GM12875 (cell line): Measurements from ENCODE around the gene PHYHIPL.

Experiments
- H3K4me3 ChIP-seq: one replicate; pipeline ENCODE4 v1.5.1; 2011; ENCODE audit warnings: low read depth, low read length, control low read depth
- TF ChIP-seq, protein P1 (sequence below): IDR thresholded peaks from 2 replicates; pipeline ENCODE4 v1.5.1; 2011; ENCODE audit warnings: low read depth, mild to moderate bottlenecking, control low read depth, inconsistent platforms, low read length, moderate library complexity, borderline replicate concordance; ENCODE audit not compliant: insufficient read depth

The PHYHIPL gene

DNA sequence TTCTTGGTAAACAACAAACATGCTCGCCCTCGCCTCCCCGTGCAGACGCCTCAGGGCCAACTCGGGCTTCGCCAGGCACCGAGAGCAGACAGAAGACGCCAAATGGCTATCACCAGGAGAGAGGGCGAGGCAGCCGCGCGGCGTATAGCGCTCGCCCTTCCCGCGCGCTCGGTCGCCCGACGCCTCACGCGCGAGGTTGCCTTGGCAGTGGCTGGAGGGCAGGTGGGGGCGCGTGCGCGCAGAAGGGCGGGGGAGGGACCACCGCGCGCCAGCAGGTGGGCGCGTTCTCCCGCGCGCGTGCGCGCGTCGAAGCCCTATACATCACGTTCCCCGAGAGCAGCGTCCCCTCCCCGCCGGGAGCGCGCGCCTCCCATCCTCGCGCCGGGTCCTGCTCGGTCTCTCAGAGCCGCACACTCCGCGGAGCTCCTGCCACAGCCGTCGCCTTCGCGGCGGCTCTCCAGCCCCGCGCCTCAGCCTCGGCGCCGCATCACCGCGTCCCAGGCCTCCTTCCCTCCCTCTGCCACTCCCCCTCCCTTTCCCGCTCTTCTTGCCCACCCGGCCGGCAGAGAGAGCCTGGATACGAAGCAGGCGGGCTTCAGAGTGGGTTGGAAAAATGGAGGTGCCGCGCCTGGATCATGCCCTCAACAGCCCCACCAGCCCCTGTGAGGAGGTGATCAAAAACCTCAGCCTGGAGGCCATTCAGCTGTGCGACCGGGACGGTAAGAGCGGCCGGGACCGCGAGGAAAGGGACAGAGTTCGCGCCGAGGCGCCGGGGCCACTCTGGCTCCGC, at the start of gene PHYHIPL:
TSS of gene PHYHIPL (plus strand) at position 403 of the 790 bp plus-strand sequence. CDS start at position 614, 211 bp downstream.
- H3K4me3 ChIP-seq: no peak within 1 kb of the TSS
- TF ChIP-seq, protein P1, sequence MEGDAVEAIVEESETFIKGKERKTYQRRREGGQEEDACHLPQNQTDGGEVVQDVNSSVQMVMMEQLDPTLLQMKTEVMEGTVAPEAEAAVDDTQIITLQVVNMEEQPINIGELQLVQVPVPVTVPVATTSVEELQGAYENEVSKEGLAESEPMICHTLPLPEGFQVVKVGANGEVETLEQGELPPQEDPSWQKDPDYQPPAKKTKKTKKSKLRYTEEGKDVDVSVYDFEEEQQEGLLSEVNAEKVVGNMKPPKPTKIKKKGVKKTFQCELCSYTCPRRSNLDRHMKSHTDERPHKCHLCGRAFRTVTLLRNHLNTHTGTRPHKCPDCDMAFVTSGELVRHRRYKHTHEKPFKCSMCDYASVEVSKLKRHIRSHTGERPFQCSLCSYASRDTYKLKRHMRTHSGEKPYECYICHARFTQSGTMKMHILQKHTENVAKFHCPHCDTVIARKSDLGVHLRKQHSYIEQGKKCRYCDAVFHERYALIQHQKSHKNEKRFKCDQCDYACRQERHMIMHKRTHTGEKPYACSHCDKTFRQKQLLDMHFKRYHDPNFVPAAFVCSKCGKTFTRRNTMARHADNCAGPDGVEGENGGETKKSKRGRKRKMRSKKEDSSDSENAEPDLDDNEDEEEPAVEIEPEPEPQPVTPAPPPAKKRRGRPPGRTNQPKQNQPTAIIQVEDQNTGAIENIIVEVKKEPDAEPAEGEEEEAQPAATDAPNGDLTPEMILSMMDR: no peak

DNA sequence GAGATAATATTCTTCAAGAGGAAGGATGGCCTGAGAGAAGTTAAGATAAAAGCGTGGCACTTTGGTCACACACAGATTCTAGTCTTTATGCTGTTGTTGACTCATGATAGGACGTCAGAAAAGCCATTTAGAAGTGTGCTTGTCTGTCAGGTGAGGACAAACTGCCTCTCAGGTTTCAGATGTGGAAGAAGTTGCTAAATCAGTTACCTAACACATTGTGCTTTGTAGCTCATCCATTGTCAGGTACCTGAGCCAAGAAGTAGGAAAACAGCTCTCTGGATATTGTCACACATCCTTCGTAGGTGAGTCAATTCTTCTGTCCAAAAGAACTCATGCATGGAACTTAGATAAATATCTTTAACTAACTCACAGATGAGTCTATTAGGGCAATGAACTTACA, 49.5 kb upstream of the PHYHIPL start:
- TF ChIP-seq, protein P1: no peak

DNA sequence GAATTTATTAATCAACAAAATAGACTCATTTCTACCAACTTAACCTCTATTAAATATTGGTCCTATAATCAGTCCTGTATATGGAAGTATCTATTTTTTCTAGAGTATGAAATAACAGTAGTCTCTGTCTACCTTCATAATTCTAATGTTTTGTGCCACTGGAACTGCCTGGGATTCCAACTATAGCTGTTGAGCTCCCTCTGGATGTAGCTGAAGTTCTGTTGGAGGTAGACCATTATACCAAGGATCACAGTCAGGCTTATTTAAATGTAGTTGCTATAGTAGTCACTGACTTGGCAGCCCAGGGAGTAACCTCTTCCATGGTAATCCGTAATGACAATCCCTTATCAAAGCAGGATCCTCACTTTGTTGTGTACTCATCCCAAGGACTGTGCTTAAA, 48.5 kb upstream of the PHYHIPL start:
- TF ChIP-seq, protein P1: no peak
- no peak overlapping the region for H3K4me3 ChIP-seq

More for the DNA sequence above, 49.5 kb upstream of the PHYHIPL start:
- H3K4me3 ChIP-seq: no peak overlapping the region

DNA sequence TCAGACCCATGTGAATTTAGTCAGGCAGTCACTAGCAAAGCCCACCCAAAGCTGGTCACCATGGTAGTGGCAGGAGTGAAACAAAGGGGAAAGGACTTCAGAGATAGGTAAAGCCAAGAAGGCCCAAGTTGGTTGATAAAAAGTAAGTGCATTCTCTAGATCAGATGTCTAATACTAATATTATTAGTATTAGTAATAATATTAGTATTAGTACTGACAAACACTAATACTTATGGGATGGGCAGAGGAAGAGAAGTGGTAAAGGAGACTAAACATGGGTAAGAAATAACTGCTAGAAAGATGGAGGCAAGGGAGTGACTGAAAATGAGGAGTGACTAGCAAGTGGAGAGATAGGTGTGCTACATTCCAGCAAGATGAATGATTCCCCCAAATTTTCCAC, 46.6 kb upstream of the PHYHIPL start:
- TF ChIP-seq, protein P1: no peak
- no peak overlapping the region for H3K4me3 ChIP-seq

DNA sequence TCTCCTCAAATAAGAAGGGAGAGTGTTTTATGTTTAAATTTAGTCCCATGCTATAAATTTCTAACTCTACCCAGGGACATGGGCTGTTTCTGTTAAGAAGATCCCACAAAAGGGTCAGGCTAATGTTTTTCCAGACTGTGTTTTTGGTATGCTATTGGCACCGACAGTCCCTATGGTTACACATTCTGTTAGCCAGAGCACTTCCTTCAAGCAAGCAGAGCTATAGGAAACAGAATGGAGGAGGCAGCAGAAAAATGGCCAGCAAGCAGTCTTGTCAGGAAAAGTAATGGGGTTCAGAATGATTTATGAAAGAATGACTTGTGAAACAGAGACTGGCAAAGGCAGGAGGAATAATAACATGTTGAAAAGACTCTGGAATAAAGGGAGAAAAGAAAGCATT, 44.8 kb upstream of the PHYHIPL start:
- H3K4me3 ChIP-seq: no peak overlapping the region
- TF ChIP-seq, protein P1: no peak

DNA sequence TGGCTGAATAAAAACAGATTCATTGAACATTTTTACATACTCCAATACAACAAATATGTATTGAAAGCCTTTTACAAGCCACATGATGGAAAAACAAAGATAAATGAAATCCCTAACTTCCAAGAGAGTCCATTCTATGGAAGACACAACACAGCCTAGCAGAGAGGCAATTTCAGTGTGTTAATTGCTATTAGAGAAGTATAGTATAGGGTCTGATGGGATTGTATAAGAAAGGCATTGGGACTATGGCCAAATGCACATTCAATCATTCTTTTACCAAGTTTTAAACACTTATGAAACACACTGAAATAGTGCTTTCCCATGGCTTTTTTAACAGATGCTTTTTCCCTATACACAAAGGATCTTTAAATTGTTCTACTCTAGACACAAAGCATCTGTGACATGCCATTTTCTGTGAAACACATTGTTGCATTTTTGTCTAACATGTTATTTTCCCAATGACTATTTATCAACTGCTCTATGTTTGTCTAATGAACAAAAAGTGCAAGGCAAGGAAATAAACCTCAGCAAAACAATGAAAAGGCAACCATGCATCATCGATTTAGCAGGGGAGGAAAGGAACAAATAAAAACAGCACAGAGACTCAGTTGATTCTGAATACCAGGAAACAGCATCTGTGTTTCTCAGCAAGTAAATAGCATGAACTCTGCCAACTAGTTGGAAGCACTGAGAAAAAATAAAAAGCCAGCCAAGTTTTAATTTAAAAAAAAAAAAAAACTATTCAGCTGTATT, 42.4 kb upstream of the PHYHIPL start:
- TF ChIP-seq, protein P1: no peak
- no peak overlapping the region for H3K4me3 ChIP-seq

DNA sequence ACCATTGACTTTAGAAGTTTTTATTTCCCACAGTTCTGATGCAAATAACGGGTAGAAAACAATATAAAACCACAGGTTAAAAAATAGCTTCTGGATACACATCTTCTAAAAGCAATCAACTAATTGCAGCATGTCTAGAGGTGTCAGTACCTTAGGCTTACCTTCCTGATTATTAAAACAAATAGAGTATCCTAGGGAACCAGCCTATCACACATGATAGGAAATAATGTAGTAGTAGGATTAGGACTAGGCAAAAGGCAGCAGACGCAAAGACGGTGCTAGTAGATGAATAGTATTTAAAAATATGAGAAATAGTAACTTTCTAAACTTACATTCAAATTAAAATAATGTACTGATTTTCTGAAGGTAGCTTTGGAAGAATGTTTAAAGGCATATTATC, 41.7 kb upstream of the PHYHIPL start:
- TF ChIP-seq, protein P1: no peak
- no peak overlapping the region for H3K4me3 ChIP-seq
